Breast epithelium (tissue), 4 donors: ENCODE results near the gene MICOS13. TPM values are rescaled to one million over a fixed set of nuclear protein-coding genes. Genes with fewer than 3 reads are reported as not detected.

Source experiments
- DNase-seq, 2 donors: peaks; one replicate each; pipeline ENCODE4 v3.0.0-alpha.2; 2019; ENCODE audit warnings: low spot score in 2 of 2
- H3K27ac ChIP-seq, 2 donors: fragments of 200-600 bp; sonication (generic) in 1 of 2; one replicate each; pipeline ENCODE4 v1.5.1; 2016 to 2019; ENCODE audit warnings: mild to moderate bottlenecking in 1 of 2
- H3K27me3 ChIP-seq, 2 donors: fragments of 200-600 bp; sonication (generic) in 1 of 2; one replicate each; pipeline versions ENCODE4 v1.5.1 to v1.6.0; 2017 to 2019; ENCODE audit warnings: control low read depth in 1 of 2, mild to moderate bottlenecking in 1 of 2
- H3K36me3 ChIP-seq: fragments of 200-600 bp; one replicate; pipeline ENCODE4 v1.5.1; 2019
- H3K4me1 ChIP-seq, 2 donors: fragments of 200-600 bp; sonication (generic); one replicate each; pipeline ENCODE4 v1.5.1; 2016 to 2019; ENCODE audit warnings: control low read depth in 1 of 2
- H3K4me3 ChIP-seq, 3 donors: fragments of 200-600 bp; sonication (generic); 1 replicate in 2 of 3; 2 replicates in 1 of 3; pipeline ENCODE4 v1.5.1; 2016 to 2019; ENCODE audit warnings: mild to moderate bottlenecking in 3 of 3, moderate library complexity in 2 of 3
- H3K9me3 ChIP-seq, 2 donors: fragments of 200-600 bp; sonication (generic) in 1 of 2; one replicate each; pipeline ENCODE4 v1.5.1; 2016 to 2019; ENCODE audit warnings: control low read depth in 1 of 2
- CTCF ChIP-seq, 3 donors: fragments of 450-650 bp; IDR thresholded peaks; one replicate each; pipeline ENCODE4 v1.5.1; 2016 to 2017; ENCODE audit warnings: antibody characterized with exemption in 3 of 3, mild to moderate bottlenecking in 3 of 3, moderate library complexity in 3 of 3
- POLR2A ChIP-seq: fragments of 450-650 bp; IDR thresholded peaks from one replicate; pipeline ENCODE4 v1.6.1; 2016; ENCODE audit warnings: antibody characterized with exemption, mild to moderate bottlenecking, moderate library complexity
- POLR2AphosphoS5 ChIP-seq, 3 donors: sonication (generic); formaldehyde crosslinking; IDR thresholded peaks; one replicate each; pipeline ENCODE4 v1.6.1; 2017; ENCODE audit warnings: antibody characterized with exemption in 3 of 3
- intact Hi-C: fragments of 100-400 bp; cut with DNase I; formaldehyde crosslinking; loops from one replicate; pipeline ENCODE4 v1.15.1; 2023; ENCODE audit warnings: low total_unique reads
- total RNA-seq, 3 donors: library from RNA; depleted of rRNA; stranded (reverse); fragments of >200 nt; gene quantifications; one replicate each; pipeline ENCODE4 v1.1.0, GENCODE V29; 2016

Gene MICOS13
- 10 to 100 TPM; 29.4 to 49.5 (median 44.3) TPM for total RNA-seq

GRCh38 chr19:5680437-5681368, at the start of gene MICOS13, which contains the start of gene HSD11B1L:
MICOS13 (minus strand) TSS chr19:5680516; CDS start chr19:5680486, 30 bp downstream.
HSD11B1L (plus strand) TSS chr19:5681027; CDS start chr19:5684833, 3,806 bp downstream.
- peak within 1 kb of the TSS; percentile 92 to 93 for H3K27ac ChIP-seq
- intact Hi-C loops = no loop called here

GRCh38 chr19:5727453-5728050, 47.2 kb upstream of the MICOS13 start:
- Histone ChIP-seq H3K4me1 (no peaks in the 10 kb centered on the region), H3K27ac (no peak overlapping the region), H3K36me3 (no peaks in the 10 kb centered on the region), H3K4me3 (no peak overlapping the region), H3K27me3 (no peaks in the 10 kb centered on the region), H3K9me3 (peaks cover 9 to 20% of the 10 kb centered on the region in 2 donors)
- TF ChIP-seq POLR2A (no peak), CTCF (IDR thresholded peaks at IDR 0.05) (no peak), POLR2AphosphoS5 (IDR thresholded peaks at IDR 0.05) (no peak)
- no peak for DNase-seq
- intact Hi-C loops = loop anchor here (10.0 kb wide), 1 partner anchor 1363 kb away; no protein-coding TSS in a partner anchor

More at GRCh38 chr19:5680437-5681368, at the start of gene MICOS13, which contains the start of gene HSD11B1L:
- TF ChIP-seq POLR2A (peak; percentile 24), CTCF (IDR thresholded peaks at IDR 0.05) (peak in 1 of 3 donors; percentile 6), POLR2AphosphoS5 (IDR thresholded peaks at IDR 0.05) (peak; percentile 74 to 79 (median 78))
- peak; percentile 98 to 99 for DNase-seq
- H3K9me3 ChIP-seq = no peaks in the 10 kb centered on the region
- H3K4me1 ChIP-seq = peaks cover 9 to 13% of the 10 kb centered on the region in 2 donors
- H3K27me3 ChIP-seq = no peaks in the 10 kb centered on the region
- H3K4me3 ChIP-seq = peak within 1 kb of the TSS; percentile 81 to 99 (median 82)
- H3K36me3 ChIP-seq = no peaks in the 10 kb centered on the region

GRCh38 chr19:5719961-5720790, 39.9 kb upstream of the MICOS13 start, which contains the start of the genes CATSPERD and LONP1:
CATSPERD (plus strand) TSS chr19:5720637; CDS start chr19:5720738, 101 bp downstream.
LONP1 (minus strand) TSS chr19:5720146; CDS start chr19:5720132, 14 bp downstream.
- intact Hi-C loops = loop anchor here (10.0 kb wide), 1 partner anchor 1355 kb away; no protein-coding TSS in a partner anchor
- H3K27ac ChIP-seq = peak within 1 kb of the TSS; percentile 95 to 97
- H3K4me3 ChIP-seq = peak within 1 kb of the TSS; percentile 83 to 99 (median 98)
- peak; percentile 98 for DNase-seq
- TF ChIP-seq POLR2A (peak; percentile 42), POLR2AphosphoS5 (IDR thresholded peaks at IDR 0.05) (peak; percentile 97 to 99 (median 98)), CTCF (IDR thresholded peaks at IDR 0.05) (peak; percentile 89 to 98 (median 94))
- H3K9me3 ChIP-seq = no peaks in the 10 kb centered on the region
- no peaks in the 10 kb centered on the region for H3K36me3 ChIP-seq
- H3K4me1 ChIP-seq = peaks cover 0 to 14% of the 10 kb centered on the region in 2 donors
- H3K27me3 ChIP-seq = no peaks in the 10 kb centered on the region

- intact Hi-C loops = no loop called here
- H3K27me3 ChIP-seq = no peaks in the 10 kb centered on the region
- H3K4me1 ChIP-seq = peaks cover 0 to 14% of the 10 kb centered on the region in 2 donors
- TF ChIP-seq POLR2AphosphoS5 (IDR thresholded peaks at IDR 0.05) = no peak
- TF ChIP-seq CTCF (IDR thresholded peaks at IDR 0.05) = no peak
- TF ChIP-seq POLR2A = no peak
- peak overlapping the region; percentile 95 to 97 for H3K27ac ChIP-seq
- no peaks in the 10 kb centered on the region for H3K9me3 ChIP-seq
- peak overlapping the region; percentile 83 to 99 (median 98) for H3K4me3 ChIP-seq
- peak in 1 of 2 donors; percentile 32 for DNase-seq
- H3K36me3 ChIP-seq = no peaks in the 10 kb centered on the region
These were observed 39.1 kb upstream of the MICOS13 start for GRCh38 chr19:5719274-5719960.
